ENCODE data around the gene FAAH. TPM values are rescaled to one million over a fixed set of nuclear protein-coding genes. Genes with fewer than 3 reads are reported as not detected.

The FAAH gene
- total and polyA plus RNA-seq, 10 of the 15 experiments (the other 5 are each of a cell fraction or from before 2014, with no cell fraction given): 0.07 to 2.5 (median 0.64) TPM; not detected in 1

DNA sequence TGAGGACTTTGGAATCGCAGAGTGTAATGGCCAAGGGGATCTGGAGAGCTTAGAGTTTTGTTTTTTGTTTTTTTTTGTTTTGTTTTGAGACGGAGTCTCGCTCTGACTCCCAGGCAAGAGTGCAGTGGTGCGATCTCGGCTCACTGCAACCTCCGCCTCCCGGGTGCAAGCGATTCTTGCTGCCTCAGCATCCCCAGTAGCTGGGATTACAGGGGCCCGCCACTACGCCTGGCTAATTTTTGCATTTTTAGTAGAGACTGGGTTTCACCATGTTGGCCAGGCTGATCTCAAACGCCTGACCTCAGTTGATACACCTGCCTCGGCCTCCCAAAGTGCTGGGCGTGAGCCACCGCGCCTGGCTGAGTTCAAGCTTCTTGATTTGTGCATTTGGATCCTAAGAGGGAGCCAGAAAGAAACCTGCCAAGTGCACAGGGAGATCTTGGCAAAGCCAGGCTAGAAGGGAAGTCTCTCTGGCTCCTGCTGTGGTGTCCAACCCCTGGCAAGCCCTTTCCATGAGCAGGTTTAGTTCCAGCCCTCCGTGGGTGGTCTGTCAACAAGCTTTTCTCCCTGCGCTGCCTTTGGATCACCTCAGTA lies 852 bp downstream of the FAAH start:
- TF ChIP-seq ZZZ3 (IDR thresholded peaks at IDR 0.05; ENCODE audit: control insufficient read depth, insufficient read length, low read depth) (no peak), ZNF622 (IDR thresholded peaks at IDR 0.05) (no peak), SREBF2 (IDR thresholded peaks at IDR 0.05; ENCODE audit: low read length) (no peak), ZNF217 (IDR thresholded peaks at IDR 0.05) (no peak), NBN (IDR thresholded peaks at IDR 0.05) (no peak)
- TF ChIP-seq, protein P1, sequence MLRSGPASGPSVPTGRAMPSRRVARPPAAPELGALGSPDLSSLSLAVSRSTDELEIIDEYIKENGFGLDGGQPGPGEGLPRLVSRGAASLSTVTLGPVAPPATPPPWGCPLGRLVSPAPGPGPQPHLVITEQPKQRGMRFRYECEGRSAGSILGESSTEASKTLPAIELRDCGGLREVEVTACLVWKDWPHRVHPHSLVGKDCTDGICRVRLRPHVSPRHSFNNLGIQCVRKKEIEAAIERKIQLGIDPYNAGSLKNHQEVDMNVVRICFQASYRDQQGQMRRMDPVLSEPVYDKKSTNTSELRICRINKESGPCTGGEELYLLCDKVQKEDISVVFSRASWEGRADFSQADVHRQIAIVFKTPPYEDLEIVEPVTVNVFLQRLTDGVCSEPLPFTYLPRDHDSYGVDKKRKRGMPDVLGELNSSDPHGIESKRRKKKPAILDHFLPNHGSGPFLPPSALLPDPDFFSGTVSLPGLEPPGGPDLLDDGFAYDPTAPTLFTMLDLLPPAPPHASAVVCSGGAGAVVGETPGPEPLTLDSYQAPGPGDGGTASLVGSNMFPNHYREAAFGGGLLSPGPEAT (IDR thresholded peaks at IDR 0.05; ENCODE audit: low read depth): no peak
- ChIA-PET POLR2A (no interaction called here), SMC1A (ENCODE audit: uncharacterized antibody, unreplicated experiment) (no interaction called here), RAD21 (ENCODE audit: unreplicated experiment) (no interaction called here), CTCF (no interaction called here)
- intact Hi-C loops (cut with micrococcal nuclease; ENCODE audit: unreplicated experiment) (no loop called here), in situ Hi-C loops (cut with MboI) (no loop called here)
- ATAC-seq (no peak), FAIRE-seq (no peak), DNase-seq (ENCODE audit: low read depth, low spot score) (no peak)
- Histone ChIP-seq H3K27me3 (replicated peaks in 1 of 2; ENCODE audit: control insufficient read depth in 2 of 2, insufficient read depth in 2 of 2, low read length in 1 of 2) (no peaks in the 10 kb centered on the region), H3K9me3 (replicated peaks; ENCODE audit: control insufficient read depth, insufficient read depth, low read length) (peaks cover 4% of the 10 kb centered on the region; the same call in 2 of the 3 replicates), H3K79me2 (ENCODE audit: control insufficient read depth, insufficient read depth, low read length) (no peaks in the 10 kb centered on the region), H3K27ac (ENCODE audit: control insufficient read depth, insufficient read depth) (no peak overlapping the region), H3K4me1 (ENCODE audit: control insufficient read depth, insufficient read depth, low read length) (no peaks in the 10 kb centered on the region), H3K4me3 (no peak overlapping the region), H4K20me1 (ENCODE audit: control insufficient read depth, insufficient read depth) (no peaks in the 10 kb centered on the region), H3K9ac (ENCODE audit: control insufficient read depth, insufficient read depth, low read length) (no peak overlapping the region), H3K4me2 (ENCODE audit: control insufficient read depth, insufficient read depth) (no peak overlapping the region), H3K36me3 (ENCODE audit: control insufficient read depth in 2 of 2, insufficient read depth in 2 of 2, low read length in 1 of 2) (no peaks in the 10 kb centered on the region), H2AFZ (ENCODE audit: control insufficient read depth, low read depth, low read length) (no peak overlapping the region)
- BruUV-seq (replicated peaks): no TSS peak
- WGBS (ENCODE audit: insufficient coverage, insufficient replicate concordance, low lambda C conversion rate, missing lambda C conversion rate): 75% methylated on average over 17 of the region's 17 CpGs
